Activated naive CD4-positive, alpha-beta T cell treated with anti-CD3 and anti-CD28 coated beads, Interleukin-2, amount 10 ng/mL, durations not matched to agents 7 days and 5 days (primary cell): ENCODE results near the gene CRACDL.

Experiments used
- CTCF ChIA-PET: fragments of 350-600 bp; sonication (Branson Sonifier 250); formaldehyde crosslinking; loops from one replicate; lab custom pipeline; 2021; ENCODE audit warnings: antibody characterized with exemption; lab: Charles Lee
- DNase-seq: peaks from one replicate; pipeline ENCODE4 v3.0.0-alpha.2; 2020
- H3K27ac Mint-ChIP-seq: one replicate; pipeline ENCODE4 v1.8.0; 2021; ENCODE audit warnings: mild to moderate bottlenecking, moderate library complexity, mixed read lengths
- H3K27me3 Mint-ChIP-seq: one replicate; pipeline ENCODE4 v1.8.0; 2021; ENCODE audit warnings: mild to moderate bottlenecking, mixed read lengths
- H3K36me3 Mint-ChIP-seq: one replicate; pipeline ENCODE4 v1.8.0; 2021; ENCODE audit warnings: mixed read lengths
- H3K4me1 Mint-ChIP-seq: one replicate; pipeline ENCODE4 v1.8.0; 2021; ENCODE audit warnings: mixed read lengths
- H3K4me3 Mint-ChIP-seq: one replicate; pipeline ENCODE4 v1.8.0; 2021; ENCODE audit warnings: mild to moderate bottlenecking, moderate library complexity, mixed read lengths
- H3K9me3 Mint-ChIP-seq: one replicate; pipeline ENCODE4 v1.8.0; 2021; ENCODE audit warnings: mixed read lengths

CRACDL gene

GRCh38 chr2:98932778-98933343 lies 3.2 kb downstream of the CRACDL start:
- DNase-seq: no peak

GRCh38 chr2:98932164-98932563 lies 3.9 kb downstream of the CRACDL start:
- no peaks in the 10 kb centered on the region for H3K9me3 Mint-ChIP-seq
- H3K4me1 Mint-ChIP-seq: peaks cover 6% of the 10 kb centered on the region
- no peak overlapping the region for H3K27ac Mint-ChIP-seq
- H3K27me3 Mint-ChIP-seq: peaks cover 71% of the 10 kb centered on the region
- no peak overlapping the region for H3K4me3 Mint-ChIP-seq
- no peaks in the 10 kb centered on the region for H3K36me3 Mint-ChIP-seq
- CTCF ChIA-PET: no interaction called here
- DNase-seq: no peak

More at GRCh38 chr2:98932778-98933343, 3.2 kb downstream of the CRACDL start:
- no peak overlapping the region for H3K27ac Mint-ChIP-seq
- CTCF ChIA-PET: no interaction called here
- no peaks in the 10 kb centered on the region for H3K9me3 Mint-ChIP-seq
- peaks cover 76% of the 10 kb centered on the region for H3K27me3 Mint-ChIP-seq
- peaks cover 10% of the 10 kb centered on the region for H3K4me1 Mint-ChIP-seq
- no peak overlapping the region for H3K4me3 Mint-ChIP-seq
- H3K36me3 Mint-ChIP-seq: no peaks in the 10 kb centered on the region

GRCh38 chr2:98931596-98931995 lies 4.4 kb downstream of the CRACDL start:
- DNase-seq: no peak
- Mint-ChIP-seq H3K36me3 (no peaks in the 10 kb centered on the region), H3K4me3 (no peak overlapping the region), H3K27me3 (peaks cover 71% of the 10 kb centered on the region), H3K27ac (no peak overlapping the region), H3K9me3 (no peaks in the 10 kb centered on the region), H3K4me1 (peaks cover 5% of the 10 kb centered on the region)
- CTCF ChIA-PET: no interaction called here

- H3K27ac Mint-ChIP-seq: no peak overlapping the region
- H3K4me3 Mint-ChIP-seq: no peak overlapping the region
- CTCF ChIA-PET: no interaction called here
- peaks cover 63% of the 10 kb centered on the region for H3K27me3 Mint-ChIP-seq
- H3K4me1 Mint-ChIP-seq: no peaks in the 10 kb centered on the region
- no peak for DNase-seq
- H3K36me3 Mint-ChIP-seq: no peaks in the 10 kb centered on the region
- H3K9me3 Mint-ChIP-seq: no peaks in the 10 kb centered on the region
Measured at GRCh38 chr2:98929920-98930319, 6.1 kb downstream of the CRACDL start.

GRCh38 chr2:98928242-98928641 lies 7.8 kb downstream of the CRACDL start:
- H3K9me3 Mint-ChIP-seq: no peaks in the 10 kb centered on the region
- CTCF ChIA-PET: no interaction called here
- H3K36me3 Mint-ChIP-seq: no peaks in the 10 kb centered on the region
- no peak overlapping the region for H3K4me3 Mint-ChIP-seq
- no peak for DNase-seq
- peaks cover 55% of the 10 kb centered on the region for H3K27me3 Mint-ChIP-seq
- no peaks in the 10 kb centered on the region for H3K4me1 Mint-ChIP-seq
- H3K27ac Mint-ChIP-seq: no peak overlapping the region

DNA sequence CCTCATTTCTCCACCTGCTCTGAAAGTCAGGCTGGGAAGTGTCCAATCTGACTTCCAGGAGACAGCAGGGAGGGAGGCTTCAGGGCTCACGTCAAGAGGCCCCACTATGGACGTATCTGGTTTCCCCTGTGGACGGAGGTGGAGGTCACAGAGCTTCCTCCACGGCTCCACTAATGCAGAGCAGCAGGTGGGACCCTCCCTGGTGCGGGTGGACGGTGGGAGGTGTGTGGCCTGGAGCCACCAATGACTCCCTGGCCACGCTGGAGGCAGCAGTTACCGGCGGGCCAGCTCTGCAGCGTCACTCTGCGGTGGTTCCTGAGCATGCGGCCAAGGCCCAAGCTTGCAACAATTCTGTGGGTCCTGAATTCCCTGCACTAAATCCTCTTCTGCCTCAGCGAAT lies 9.0 kb downstream of the CRACDL start:
- no peaks in the 10 kb centered on the region for H3K4me1 Mint-ChIP-seq
- no peaks in the 10 kb centered on the region for H3K9me3 Mint-ChIP-seq
- H3K36me3 Mint-ChIP-seq: no peaks in the 10 kb centered on the region
- H3K27ac Mint-ChIP-seq: no peak overlapping the region
- CTCF ChIA-PET: no interaction called here
- no peak overlapping the region for H3K4me3 Mint-ChIP-seq
- peaks cover 47% of the 10 kb centered on the region for H3K27me3 Mint-ChIP-seq
- DNase-seq: no peak

DNA sequence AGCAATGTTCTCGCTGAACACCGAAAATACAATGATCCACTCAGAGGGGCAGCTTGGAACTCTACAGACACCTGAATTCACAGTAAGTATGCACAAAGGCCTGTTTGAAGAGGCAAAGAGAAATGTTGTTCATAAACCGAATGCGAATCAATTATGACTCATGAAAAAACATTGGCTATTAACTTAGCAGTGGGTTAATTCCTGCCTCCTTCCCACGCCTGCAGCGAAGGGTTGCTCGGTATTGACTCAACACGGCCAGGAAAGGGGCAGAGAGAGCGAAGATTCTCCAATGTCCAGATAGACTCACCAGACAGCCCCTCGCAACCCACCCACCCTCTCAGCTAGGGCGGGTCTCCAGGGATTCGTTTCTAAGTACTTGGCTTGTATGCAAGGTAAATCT lies 9.4 kb downstream of the CRACDL start:
- peaks cover 45% of the 10 kb centered on the region for H3K27me3 Mint-ChIP-seq
- no peak for DNase-seq
- H3K9me3 Mint-ChIP-seq: no peaks in the 10 kb centered on the region
- no peaks in the 10 kb centered on the region for H3K4me1 Mint-ChIP-seq
- no peaks in the 10 kb centered on the region for H3K36me3 Mint-ChIP-seq
- CTCF ChIA-PET: no interaction called here
- H3K4me3 Mint-ChIP-seq: no peak overlapping the region
- no peak overlapping the region for H3K27ac Mint-ChIP-seq

DNA sequence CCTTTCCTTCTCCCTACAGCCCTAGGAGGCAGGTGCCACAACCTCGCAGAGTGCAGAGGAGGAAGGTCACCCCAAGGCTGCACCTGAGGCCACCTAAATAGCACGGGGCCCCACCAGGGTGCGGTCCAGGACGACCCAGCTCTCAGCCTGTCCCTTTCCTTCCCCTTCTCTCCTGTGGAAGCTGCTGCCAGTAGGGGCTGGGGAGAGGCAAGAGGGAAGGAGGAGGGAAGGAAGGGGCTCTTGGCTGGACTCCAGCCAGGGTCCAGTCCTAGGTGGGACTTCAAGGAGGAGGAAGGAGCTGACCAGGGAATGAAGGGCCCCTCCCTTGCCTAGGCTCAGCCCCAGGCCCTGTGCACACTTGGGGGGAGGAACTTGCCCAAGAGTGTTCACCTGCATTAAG lies 11.1 kb downstream of the CRACDL start:
- CTCF ChIA-PET: no interaction called here
- DNase-seq: no peak
- Mint-ChIP-seq H3K9me3 (no peaks in the 10 kb centered on the region), H3K4me1 (no peaks in the 10 kb centered on the region), H3K27me3 (peaks cover 56% of the 10 kb centered on the region), H3K27ac (no peak overlapping the region), H3K4me3 (no peak overlapping the region), H3K36me3 (no peaks in the 10 kb centered on the region)

GRCh38 chr2:98924038-98924830 lies 11.8 kb downstream of the CRACDL start:
- H3K9me3 Mint-ChIP-seq: no peaks in the 10 kb centered on the region
- CTCF ChIA-PET: no interaction called here
- H3K27ac Mint-ChIP-seq: no peak overlapping the region
- DNase-seq: no peak
- H3K27me3 Mint-ChIP-seq: peaks cover 53% of the 10 kb centered on the region
- H3K36me3 Mint-ChIP-seq: no peaks in the 10 kb centered on the region
- no peak overlapping the region for H3K4me3 Mint-ChIP-seq
- no peaks in the 10 kb centered on the region for H3K4me1 Mint-ChIP-seq

DNA sequence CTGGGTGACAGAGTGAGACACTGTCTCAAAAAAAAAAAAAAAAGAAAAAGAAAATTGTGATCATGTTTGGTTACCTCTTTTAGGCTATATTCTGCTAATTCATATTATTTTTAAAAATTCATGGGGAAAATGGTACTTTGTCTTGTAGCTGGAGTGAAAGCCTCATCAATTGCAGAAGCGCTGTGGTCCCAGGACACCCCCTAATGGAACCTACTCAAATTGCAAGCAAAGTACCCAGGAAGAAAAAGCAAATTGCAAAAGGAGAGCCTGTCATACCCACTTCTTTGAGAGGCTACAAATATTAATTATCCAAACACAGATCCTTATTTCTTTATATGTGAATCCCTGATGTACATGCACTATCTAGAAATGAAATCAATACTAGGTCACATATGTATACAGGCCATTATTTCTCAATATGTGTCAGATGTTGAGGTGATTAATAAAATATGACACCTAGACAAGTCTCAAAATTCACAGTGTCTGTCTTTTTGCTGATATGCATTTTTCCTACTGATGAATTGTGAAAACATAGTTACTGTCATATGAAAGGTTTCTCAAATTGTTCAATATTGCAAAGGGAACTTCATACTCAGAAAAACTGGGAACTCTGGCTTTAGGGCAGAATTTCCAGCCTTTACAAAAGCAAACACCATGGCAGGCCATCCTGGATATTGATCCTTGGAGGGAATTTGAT lies 12.6 kb downstream of the CRACDL start:
- DNase-seq: no peak
- Mint-ChIP-seq H3K4me1 (no peaks in the 10 kb centered on the region), H3K36me3 (no peaks in the 10 kb centered on the region), H3K9me3 (no peaks in the 10 kb centered on the region), H3K27ac (no peak overlapping the region), H3K4me3 (no peak overlapping the region), H3K27me3 (peaks cover 52% of the 10 kb centered on the region)
- CTCF ChIA-PET: no interaction called here

- peaks cover 52% of the 10 kb centered on the region for H3K27me3 Mint-ChIP-seq
- no peaks in the 10 kb centered on the region for H3K9me3 Mint-ChIP-seq
- no peak overlapping the region for H3K4me3 Mint-ChIP-seq
- H3K27ac Mint-ChIP-seq: no peak overlapping the region
- no peaks in the 10 kb centered on the region for H3K36me3 Mint-ChIP-seq
- H3K4me1 Mint-ChIP-seq: no peaks in the 10 kb centered on the region
- CTCF ChIA-PET: no interaction called here
- DNase-seq: no peak
Measured at GRCh38 chr2:98921062-98921461, 15.0 kb downstream of the CRACDL start.

GRCh38 chr2:98917031-98917471 lies 19.0 kb downstream of the CRACDL start:
- Mint-ChIP-seq H3K27ac (no peak overlapping the region), H3K36me3 (no peaks in the 10 kb centered on the region), H3K27me3 (peaks cover 73% of the 10 kb centered on the region), H3K4me3 (no peak overlapping the region), H3K9me3 (no peaks in the 10 kb centered on the region), H3K4me1 (peaks cover 4% of the 10 kb centered on the region)
- CTCF ChIA-PET: no interaction called here
- no peak for DNase-seq

GRCh38 chr2:98915751-98916358 lies 20.2 kb downstream of the CRACDL start:
- no peak for DNase-seq
- H3K27me3 Mint-ChIP-seq: peaks cover 76% of the 10 kb centered on the region
- no peak overlapping the region for H3K27ac Mint-ChIP-seq
- H3K36me3 Mint-ChIP-seq: no peaks in the 10 kb centered on the region
- no peak overlapping the region for H3K4me3 Mint-ChIP-seq
- H3K4me1 Mint-ChIP-seq: peaks cover 16% of the 10 kb centered on the region
- H3K9me3 Mint-ChIP-seq: no peaks in the 10 kb centered on the region
- CTCF ChIA-PET: no interaction called here

DNA sequence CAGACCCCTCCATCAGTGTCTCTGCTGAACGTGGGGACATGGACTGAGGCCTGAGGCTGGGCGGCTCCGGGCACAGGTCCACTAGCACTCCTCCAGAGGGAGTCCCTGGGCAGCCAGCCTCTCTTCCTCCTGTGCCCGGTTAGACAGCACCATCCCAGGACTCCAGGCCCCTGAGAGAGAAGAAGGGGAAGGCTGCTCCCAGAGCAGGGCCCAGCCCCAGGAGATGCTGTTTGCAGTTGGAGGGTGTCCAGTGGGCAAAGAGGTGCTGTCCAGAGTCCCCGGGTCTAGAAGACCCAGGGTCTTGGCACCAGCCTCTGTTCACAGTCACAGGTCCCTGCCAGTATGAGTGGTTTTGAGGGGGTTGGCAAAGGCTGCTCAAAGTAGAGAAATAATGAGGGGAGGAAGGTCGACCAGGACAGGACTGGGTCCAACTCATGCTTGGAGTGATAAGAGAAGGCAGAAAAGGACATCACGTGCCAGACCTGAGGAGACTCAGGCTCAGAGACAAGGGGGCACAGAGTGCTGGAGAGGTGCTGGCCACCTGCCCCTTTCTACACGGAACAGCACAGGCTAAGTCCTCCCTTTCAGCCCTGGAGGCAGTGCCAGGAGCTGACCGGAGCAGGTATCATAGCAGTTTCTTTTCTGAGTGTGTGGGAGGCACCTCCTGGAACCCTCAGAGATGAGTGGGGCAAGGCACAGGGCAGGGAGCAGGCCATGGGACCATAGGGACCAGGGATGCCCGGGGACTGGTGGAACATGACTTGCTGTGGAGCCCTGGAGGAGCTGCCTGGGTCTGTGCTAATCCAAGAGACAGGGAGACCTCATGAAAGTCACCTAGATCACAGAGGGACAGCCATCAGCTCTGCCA lies 21.1 kb downstream of the CRACDL start:
- Mint-ChIP-seq H3K27ac (no peak overlapping the region), H3K27me3 (peaks cover 77% of the 10 kb centered on the region), H3K9me3 (no peaks in the 10 kb centered on the region), H3K4me1 (peaks cover 20% of the 10 kb centered on the region), H3K36me3 (no peaks in the 10 kb centered on the region), H3K4me3 (no peak overlapping the region)
- CTCF ChIA-PET: no interaction called here
- no peak for DNase-seq
